ENCODE data around the gene PPP6R1. TPM values are rescaled to one million over a fixed set of nuclear protein-coding genes. Genes with fewer than 3 reads are reported as not detected.

Gene PPP6R1, protein sequence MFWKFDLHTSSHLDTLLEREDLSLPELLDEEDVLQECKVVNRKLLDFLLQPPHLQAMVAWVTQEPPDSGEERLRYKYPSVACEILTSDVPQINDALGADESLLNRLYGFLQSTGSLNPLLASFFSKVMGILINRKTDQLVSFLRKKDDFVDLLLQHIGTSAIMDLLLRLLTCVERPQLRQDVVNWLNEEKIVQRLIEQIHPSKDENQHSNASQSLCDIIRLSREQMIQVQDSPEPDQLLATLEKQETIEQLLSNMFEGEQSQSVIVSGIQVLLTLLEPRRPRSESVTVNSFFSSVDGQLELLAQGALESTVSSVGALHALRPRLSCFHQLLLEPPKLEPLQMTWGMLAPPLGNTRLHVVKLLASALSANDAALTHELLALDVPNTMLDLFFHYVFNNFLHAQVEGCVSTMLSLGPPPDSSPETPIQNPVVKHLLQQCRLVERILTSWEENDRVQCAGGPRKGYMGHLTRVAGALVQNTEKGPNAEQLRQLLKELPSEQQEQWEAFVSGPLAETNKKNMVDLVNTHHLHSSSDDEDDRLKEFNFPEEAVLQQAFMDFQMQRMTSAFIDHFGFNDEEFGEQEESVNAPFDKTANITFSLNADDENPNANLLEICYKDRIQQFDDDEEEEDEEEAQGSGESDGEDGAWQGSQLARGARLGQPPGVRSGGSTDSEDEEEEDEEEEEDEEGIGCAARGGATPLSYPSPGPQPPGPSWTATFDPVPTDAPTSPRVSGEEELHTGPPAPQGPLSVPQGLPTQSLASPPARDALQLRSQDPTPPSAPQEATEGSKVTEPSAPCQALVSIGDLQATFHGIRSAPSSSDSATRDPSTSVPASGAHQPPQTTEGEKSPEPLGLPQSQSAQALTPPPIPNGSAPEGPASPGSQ
- 24.0 and 24.4 TPM in 2 replicates for total RNA-seq

DNA sequence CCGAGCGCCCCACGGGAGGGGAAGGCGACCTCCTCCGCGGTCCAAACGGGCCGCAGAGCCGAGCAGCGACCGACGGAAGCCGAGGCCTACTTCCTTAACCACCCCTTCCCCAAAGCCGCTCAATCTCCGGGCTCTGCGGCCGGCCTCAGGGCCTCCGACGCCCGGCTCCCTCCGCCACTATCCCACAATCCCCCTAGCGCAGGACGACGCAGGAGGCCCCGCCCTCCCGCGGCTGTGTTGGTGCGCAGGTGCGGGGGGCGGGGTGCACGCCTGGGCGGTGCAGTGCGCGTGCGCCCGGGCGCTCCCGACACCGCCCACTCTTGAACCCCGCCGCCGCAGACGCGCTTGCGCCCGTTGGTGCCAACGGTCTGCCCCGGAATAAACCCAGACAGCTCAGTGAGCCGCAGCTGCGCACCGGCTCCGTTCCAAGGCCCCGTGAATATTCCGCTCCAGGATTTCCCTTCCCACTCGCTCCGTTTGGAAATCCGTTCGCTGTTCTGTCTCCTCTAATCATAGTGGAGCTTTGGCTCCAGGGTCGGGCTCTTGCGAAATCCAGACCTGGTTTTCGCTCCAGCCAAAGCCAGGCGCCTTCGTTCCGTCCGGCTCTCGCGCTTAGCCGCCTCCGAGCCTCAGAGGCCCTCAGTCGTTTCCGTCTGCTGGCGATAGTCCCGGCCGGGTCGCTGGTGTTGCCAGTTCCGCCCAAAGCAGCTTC is at the start of gene PPP6R1:
PPP6R1 (minus strand) TSS at position 190 of the 712 bp plus-strand sequence. CDS start 11,914 bp downstream, outside the sequence.

DNA sequence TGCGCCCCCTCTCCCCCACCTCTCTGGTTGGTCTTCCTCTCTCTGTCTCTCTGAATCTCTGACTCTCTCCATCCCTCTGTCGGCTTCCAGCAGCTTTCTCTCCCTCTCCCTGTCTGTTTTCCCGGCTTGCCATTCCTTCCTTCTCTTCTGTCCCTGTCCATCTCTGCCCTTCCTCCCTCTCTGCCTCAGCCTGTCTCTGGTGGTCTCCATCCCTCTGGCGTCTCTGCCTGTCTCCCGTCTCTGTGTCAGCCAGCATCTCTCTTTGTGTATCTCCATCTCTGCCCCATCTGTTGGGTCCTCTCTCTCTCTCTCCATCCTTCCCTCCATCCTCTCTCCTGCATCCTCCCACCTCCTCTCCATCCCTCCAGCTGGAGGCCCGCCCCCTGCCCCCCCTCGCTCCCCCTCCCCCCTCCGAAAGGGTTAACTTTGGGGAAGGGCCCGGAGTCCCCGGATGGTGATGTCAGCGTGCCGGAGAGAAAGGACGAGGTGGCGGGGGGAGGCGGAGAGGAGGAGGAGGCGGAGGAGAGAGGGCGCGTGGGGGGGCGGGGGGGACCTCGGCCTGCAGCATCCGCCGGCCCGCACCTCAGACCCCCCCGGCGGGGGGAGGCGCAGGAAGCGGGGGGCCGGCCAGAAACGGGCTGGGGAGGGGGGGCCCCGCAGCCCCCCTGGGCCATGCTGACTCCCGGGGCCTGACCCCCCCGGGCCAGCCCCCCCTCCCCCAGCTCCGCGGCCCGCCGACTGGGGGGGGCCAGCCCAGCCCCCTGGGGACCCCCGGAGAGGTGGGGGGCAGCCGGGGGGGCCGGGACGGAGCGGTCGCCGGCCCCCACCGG is 24.9 kb upstream of the PPP6R1 start, which contains the start of gene BRSK1:
BRSK1 (plus strand) TSS at position 450 of the 830 bp plus-strand sequence. CDS start 446 bp downstream, outside the sequence.

DNA sequence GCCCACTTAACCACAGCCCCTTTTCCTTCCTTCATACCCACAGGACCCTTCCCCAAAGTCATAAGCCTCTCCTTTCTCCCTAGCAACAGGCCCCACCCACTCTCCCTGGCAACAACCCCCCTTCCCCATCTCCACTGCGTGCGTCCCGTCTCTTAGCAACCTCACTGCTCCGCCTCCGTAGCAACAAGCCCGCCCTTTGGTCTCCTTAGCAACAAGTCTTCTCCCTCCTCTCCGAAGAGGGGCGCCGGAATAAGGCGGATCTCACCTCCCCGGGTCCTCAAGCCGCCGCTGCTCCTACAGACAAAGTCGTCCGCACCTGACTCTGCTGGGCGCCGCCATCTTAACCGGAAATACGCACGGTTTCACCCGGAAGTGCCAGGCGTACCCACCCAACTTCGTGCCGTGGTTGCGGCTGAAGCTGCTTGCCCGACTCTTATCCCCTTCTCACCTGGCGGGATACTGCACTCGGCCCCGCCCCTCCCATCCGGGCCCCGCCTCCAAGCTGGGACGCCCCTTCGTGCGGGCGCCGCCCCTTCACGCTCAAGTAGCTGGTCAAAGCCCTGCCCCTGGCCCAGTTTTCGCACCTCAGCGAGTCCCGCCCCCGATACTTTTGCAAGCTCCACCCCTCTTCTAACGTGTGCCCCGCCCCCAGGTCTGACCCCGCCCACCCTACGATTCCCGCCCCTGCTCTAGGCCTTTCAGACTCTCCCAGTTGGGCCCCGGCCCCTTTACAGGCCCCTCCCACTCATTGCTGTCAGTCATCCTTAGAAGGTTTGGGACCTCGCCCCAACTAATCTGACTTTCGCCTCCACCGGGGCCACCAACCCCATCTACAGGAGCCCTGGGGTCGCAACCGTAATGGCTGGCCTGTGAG is 21.2 kb upstream of the PPP6R1 start, which contains the start of gene HSPBP1:
HSPBP1 (minus strand) TSS at position 341 of the 874 bp plus-strand sequence. CDS start 502 bp downstream, outside the sequence.

DNA sequence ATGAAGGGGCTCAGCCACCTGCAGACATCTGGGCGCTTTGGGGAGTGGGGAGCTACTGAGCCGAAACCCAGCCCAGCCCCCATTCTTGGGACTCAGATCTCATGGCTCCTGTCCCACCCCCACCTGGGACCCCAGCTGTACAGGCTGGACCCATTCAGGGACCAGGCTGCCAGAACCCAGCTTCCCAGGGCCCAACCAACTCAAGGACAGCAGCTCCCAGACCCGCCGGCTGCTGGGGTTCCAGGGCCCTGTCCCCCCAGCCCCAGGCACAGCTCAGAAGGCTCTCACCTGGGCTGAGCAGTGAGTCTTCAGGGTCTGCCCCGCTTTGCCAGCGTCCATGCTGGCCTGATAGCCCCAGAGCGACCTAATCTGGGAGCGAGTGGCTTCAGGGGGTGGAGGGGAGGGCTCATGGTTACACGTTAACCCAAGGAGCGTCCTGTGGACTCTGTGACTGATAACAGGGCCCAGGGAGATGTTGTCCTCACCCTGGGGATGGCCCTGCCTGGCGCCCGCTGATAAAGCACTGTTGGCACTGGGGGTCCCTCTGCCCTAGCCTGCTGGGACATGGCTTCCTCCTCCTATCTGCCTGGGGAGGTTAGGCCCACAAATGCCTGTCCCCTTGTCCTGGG is 30.3 kb downstream of the PPP6R1 start, which contains the start of gene TMEM86B:
TMEM86B (minus strand) TSS at position 361 of the 629 bp plus-strand sequence; CDS start at position 339, 22 bp downstream.

DNA sequence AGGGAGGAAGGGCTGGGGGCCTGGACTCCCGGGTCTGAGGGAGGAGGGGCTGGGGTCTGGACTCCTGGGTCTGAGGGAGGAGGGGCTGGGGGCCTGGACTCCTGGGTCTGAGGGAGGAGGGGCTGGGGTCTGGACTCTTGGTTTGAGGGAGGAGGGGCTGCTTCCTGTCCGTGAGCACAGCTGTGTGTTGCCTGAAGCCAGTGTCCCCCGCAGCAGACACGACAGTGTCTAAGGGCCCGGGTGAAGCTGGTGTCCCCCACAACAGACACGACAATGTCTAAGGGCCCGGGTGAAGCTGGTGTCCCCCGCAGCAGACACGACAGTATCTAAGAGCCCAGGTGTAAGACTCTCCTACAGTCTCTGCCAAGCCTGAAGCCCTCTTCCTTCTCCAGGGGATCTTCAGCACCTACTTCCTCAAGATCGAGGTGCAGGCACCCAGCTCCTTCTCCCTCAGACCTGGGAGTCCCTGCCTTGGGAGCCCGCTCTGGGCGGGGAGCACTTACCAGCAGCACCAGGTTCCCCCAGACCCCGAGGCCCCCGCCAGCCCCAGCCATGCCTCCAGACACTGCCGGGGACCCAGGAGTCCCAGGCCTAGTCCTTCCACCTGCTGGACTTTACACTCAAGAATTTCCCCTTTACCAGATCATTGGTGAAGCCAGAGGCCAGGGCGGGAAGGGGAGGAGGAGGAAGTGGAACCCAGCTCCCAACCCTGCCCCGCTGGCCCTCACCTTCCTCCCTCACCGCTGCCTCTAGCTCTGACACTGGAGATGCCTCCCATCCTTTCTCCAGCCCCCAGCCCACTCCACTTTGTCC is 49.7 kb downstream of the PPP6R1 start, which contains the start of gene PTPRH:
PTPRH (minus strand) TSS at position 622 of the 813 bp plus-strand sequence; CDS start at position 554, 68 bp downstream.

Other genes with a start within 250 kb of the PPP6R1 start
- gene GP6, start 220.8 kb downstream of the PPP6R1 start, total RNA-seq = 0.09 TPM in 1 of 2 replicates, not detected in the other
- 4.3 and 8.2 TPM in 2 replicates for gene RDH13, start 195.9 kb downstream of the PPP6R1 start, total RNA-seq
- gene EPS8L1, start 183.1 kb downstream of the PPP6R1 start, total RNA-seq = 0.47 and 0.52 TPM in 2 replicates
- 23.5 and 25.4 TPM in 2 replicates for gene PPP1R12C, start 141.4 kb downstream of the PPP6R1 start, total RNA-seq
- 29.6 and 33.3 TPM in 2 replicates for gene TNNT1, start 109.8 kb downstream of the PPP6R1 start, total RNA-seq
- gene TNNI3, start 101.3 kb downstream of the PPP6R1 start, total RNA-seq = 0.32 and 0.52 TPM in 2 replicates
- 0.26 and 0.47 TPM in 2 replicates for gene DNAAF3, start 92.4 kb downstream of the PPP6R1 start, total RNA-seq
- 0.09 and 0.16 TPM in 2 replicates for gene SYT5, start 78.7 kb downstream of the PPP6R1 start, total RNA-seq
- gene PTPRH, start 49.5 kb downstream of the PPP6R1 start, total RNA-seq = 4.1 and 9.8 TPM in 2 replicates
- gene TMEM86B, start 30.3 kb downstream of the PPP6R1 start, total RNA-seq = 0.95 and 1.5 TPM in 2 replicates
- 20.2 and 20.3 TPM in 2 replicates for gene HSPBP1, start 21.1 kb upstream of the PPP6R1 start, total RNA-seq
- 3.5 and 7.0 TPM in 2 replicates for gene BRSK1, start 25.0 kb upstream of the PPP6R1 start, total RNA-seq
- gene TMEM150B, start 66.3 kb upstream of the PPP6R1 start, total RNA-seq = not detected in 2 replicates
- 7.1 and 10.3 TPM in 2 replicates for gene KMT5C, start 80.9 kb upstream of the PPP6R1 start, total RNA-seq
- gene COX6B2, start 95.7 kb upstream of the PPP6R1 start, total RNA-seq = 0.16 TPM in 1 of 2 replicates, not detected in the other
- not detected in 2 replicates for gene GARIN5B, start 104.2 kb upstream of the PPP6R1 start, total RNA-seq
- 0.94 and 1.6 TPM in 2 replicates for gene IL11, start 111.4 kb upstream of the PPP6R1 start, total RNA-seq
- 0.47 TPM in 1 of 2 replicates, not detected in the other for gene TMEM190, start 117.8 kb upstream of the PPP6R1 start, total RNA-seq
- gene TMEM238, start 125.3 kb upstream of the PPP6R1 start, total RNA-seq = 0.16 TPM in 1 of 2 replicates, not detected in the other
- 202 and 304 TPM in 2 replicates for gene RPL28, start 126.9 kb upstream of the PPP6R1 start, total RNA-seq
- 8.6 and 20.3 TPM in 2 replicates for gene UBE2S, start 148.8 kb upstream of the PPP6R1 start, total RNA-seq
- gene SHISA7, start 184.3 kb upstream of the PPP6R1 start, total RNA-seq = not detected in 2 replicates
- 38.8 and 58.3 TPM in 2 replicates for gene ISOC2, start 202.6 kb upstream of the PPP6R1 start, total RNA-seq
- gene C19orf85, start 205.7 kb upstream of the PPP6R1 start, total RNA-seq = not detected in 2 replicates
- 0.47 and 0.69 TPM in 2 replicates for gene ZNF628, start 217.6 kb upstream of the PPP6R1 start, total RNA-seq
- gene NAT14, start 226.2 kb upstream of the PPP6R1 start, total RNA-seq = 9.2 and 16.2 TPM in 2 replicates
- gene SSC5D, start 229.4 kb upstream of the PPP6R1 start, total RNA-seq = 3.9 and 13.1 TPM in 2 replicates

Measured in bronchial smooth muscle cell (primary cell).